B cell (primary cell): Measurements from ENCODE around the gene YIPF2. TPM values are rescaled to one million over a fixed set of nuclear protein-coding genes. Genes with fewer than 3 reads are reported as not detected.

ENCODE experiments used
- ATAC-seq: fragments of 200-7000 bp; cut with Tn5 transposase; one replicate; pipeline ENCODE4 v1.10.0; 2021; ENCODE audit warnings: low read depth, mild to moderate bottlenecking, moderate number of reproducible peaks, moderate library complexity
- CTCF ChIA-PET: fragments of 350-600 bp; sonication (Branson Sonifier 250); formaldehyde crosslinking; loops from one replicate; lab custom pipeline; 2021; ENCODE audit warnings: antibody characterized with exemption, inconsistent platforms; lab: Charles Lee
- POLR2A ChIA-PET: fragments of 350-600 bp; sonication (Branson Sonifier 250); formaldehyde crosslinking; loops from one replicate; lab custom pipeline; 2021; ENCODE audit warnings: antibody characterized with exemption; lab: Charles Lee
- DNase-seq: peaks from one replicate; pipeline ENCODE4 v3.0.0; 2013
- H2AFZ ChIP-seq: 2 replicates; pipeline ENCODE4 v1.6.1; 2012; ENCODE audit warnings: mild to moderate bottlenecking, low read depth, low read length; ENCODE audit not compliant: insufficient read depth, poor library complexity, severe bottlenecking
- H3K27ac ChIP-seq, 2 donors: 1 replicate in 1 of 2; 2 replicates in 1 of 2; pipeline ENCODE4 v1.5.1; 2012 to 2013; ENCODE audit warnings: low read length in 2 of 2, mild to moderate bottlenecking in 2 of 2, moderate library complexity in 1 of 2
- H3K27me3 ChIP-seq, 4 experiments: fragments of 200-600 bp in 1 of 4; sonication (generic) in 1 of 4; replicated peaks in 1 of 4; 1 replicate in 2 of 4; 2 replicates in 2 of 4; pipeline versions ENCODE4 v1.6.1 to v1.7.0; 2013 to 2016; ENCODE audit warnings: low read length in 3 of 4, mild to moderate bottlenecking in 2 of 4, mixed read lengths in 1 of 4, moderate library complexity in 1 of 4; ENCODE audit not compliant: insufficient read depth in 4 of 4, control insufficient read depth in 3 of 4; ENCODE audit errors: control extremely low read depth in 1 of 4
- H3K36me3 ChIP-seq, 2 experiments: replicated peaks in 1 of 2; 1 replicate in 1 of 2; 2 replicates in 1 of 2; pipeline versions ENCODE4 v1.6.1 to v1.7.1; 2013; ENCODE audit warnings: low read length in 1 of 2; ENCODE audit not compliant: insufficient read depth in 2 of 2, control insufficient read depth in 1 of 2; ENCODE audit errors: control extremely low read depth in 1 of 2, extremely low read depth in 1 of 2
- H3K4me1 ChIP-seq, 2 donors: fragments of 200-600 bp in 1 of 2; sonication (generic) in 1 of 2; 1 replicate in 1 of 2; 2 replicates in 1 of 2; pipeline versions ENCODE4 v1.5.1 to v1.6.1; 2013 to 2017; ENCODE audit warnings: low read length in 2 of 2; ENCODE audit not compliant: control insufficient read depth in 2 of 2, insufficient read depth in 2 of 2
- H3K4me2 ChIP-seq: replicated peaks from 2 replicates; pipeline ENCODE3; 2012; ENCODE audit warnings: mild to moderate bottlenecking, low read depth, low read length; ENCODE audit not compliant: poor library complexity, severe bottlenecking
- H3K4me3 ChIP-seq, 5 experiments: fragments of 200-600 bp in 1 of 5; sonication (generic) in 1 of 5; 1 replicate in 3 of 5; 2 replicates in 2 of 5; pipeline versions ENCODE4 v1.5.1 to v1.7.0; 2011 to 2016; ENCODE audit warnings: low read length in 4 of 5, mild to moderate bottlenecking in 4 of 5, low read depth in 2 of 5, control low read depth in 1 of 5, moderate library complexity in 1 of 5; ENCODE audit not compliant: insufficient read depth in 1 of 5; ENCODE audit errors: control extremely low read depth in 1 of 5, extremely low read depth in 1 of 5
- H3K79me2 ChIP-seq: fragments of 200-600 bp; sonication (generic); one replicate; pipeline ENCODE4 v1.6.0; 2016; ENCODE audit warnings: low read length; ENCODE audit not compliant: control insufficient read depth, insufficient read depth
- H3K9ac ChIP-seq: fragments of 200-600 bp; sonication (generic); 2 replicates; pipeline ENCODE4 v1.6.1; 2017; ENCODE audit warnings: mild to moderate bottlenecking, low read length, moderate library complexity
- H3K9me3 ChIP-seq, 3 donors: one replicate each; pipeline versions ENCODE4 v1.6.1 to v1.7.1; 2013; ENCODE audit warnings: low read length in 2 of 3; ENCODE audit not compliant: control insufficient read depth in 2 of 3, insufficient read depth in 1 of 3; ENCODE audit errors: control extremely low read depth in 1 of 3
- H4K20me1 ChIP-seq: 2 replicates; pipeline ENCODE4 v1.6.0; 2012; ENCODE audit warnings: mild to moderate bottlenecking, low read length; ENCODE audit not compliant: insufficient read depth, control insufficient read depth, poor library complexity, severe bottlenecking
- H3K27ac Mint-ChIP-seq: one replicate; pipeline ENCODE4 v1.8.0; 2021; ENCODE audit warnings: mixed read lengths
- H3K27me3 Mint-ChIP-seq: one replicate; pipeline ENCODE4 v1.8.0; 2021; ENCODE audit warnings: mixed read lengths
- H3K4me1 Mint-ChIP-seq: one replicate; pipeline ENCODE4 v1.8.0; 2021; ENCODE audit warnings: mixed read lengths
- H3K4me3 Mint-ChIP-seq: one replicate; pipeline ENCODE4 v1.8.0; 2021; ENCODE audit warnings: mixed read lengths
- H3K9me3 Mint-ChIP-seq: one replicate; pipeline ENCODE4 v1.8.0; 2022; ENCODE audit warnings: mixed read lengths; ENCODE audit not compliant: insufficient read depth
- CTCF ChIP-seq: fragments of 200-600 bp; IDR thresholded peaks from one replicate; pipeline ENCODE4 v1.8.0; 2022; ENCODE audit warnings: antibody characterized with exemption, mild to moderate bottlenecking
- EZH2 ChIP-seq: IDR thresholded peaks from 2 replicates; pipeline ENCODE4 v1.6.1; 2012; ENCODE audit warnings: borderline replicate concordance, low read depth, mild to moderate bottlenecking, moderate library complexity, low read length; ENCODE audit not compliant: insufficient read depth, poor library complexity, severe bottlenecking
- WGBS: methylation state at CpG from one replicate; pipeline ENCODE4 v1.1.5; 2013; ENCODE audit warnings: missing lambda C conversion rate; ENCODE audit not compliant: insufficient coverage; 5-methylcytosine and 5-hydroxymethylcytosine counted together
- intact Hi-C: fragments of 100-400 bp; cut with micrococcal nuclease; formaldehyde crosslinking; loops from one replicate; pipeline ENCODE4 v1.10.0; 2022
- polyA plus RNA-seq: library from polyadenylated mRNA; depleted of rRNA; stranded (reverse); fragments of >200 nt; gene quantifications from 2 replicates; pipeline ENCODE4 v1.2.3, GENCODE V29; 2012
- total RNA-seq, 2 donors: library from RNA; stranded (reverse); fragments of 120-200 nt in 1 of 2; gene quantifications; 1 replicate in 1 of 2; 2 replicates in 1 of 2; pipeline versions ENCODE4 v1.2.3 to v1.2.4, GENCODE V29; 2013 to 2022

The YIPF2 gene
- total and polyA plus RNA-seq, 2 donors (not counting 1 experiment from before 2014, with no cell fraction given) = 19.8 to 34.8 TPM

- H3K27ac Mint-ChIP-seq = no peak overlapping the region
- WGBS = 94% methylated on average over 8 of the region's 19 CpGs
- no peak overlapping the region for H3K27ac ChIP-seq
- H3K36me3 ChIP-seq = peaks cover 0 to 4% of the 10 kb centered on the region in 2 experiments
- H3K4me2 ChIP-seq = no peak overlapping the region
- ChIA-PET CTCF (interaction anchor here (0.6 kb wide), 1 partner anchor 59 kb away, joined by 3 read pairs; no protein-coding TSS in a partner anchor), POLR2A (no interaction called here)
- H3K27me3 Mint-ChIP-seq = no peaks in the 10 kb centered on the region
- H3K79me2 ChIP-seq = peaks cover 91% of the 10 kb centered on the region
- ATAC-seq (no peak), DNase-seq (no peak)
- no peaks in the 10 kb centered on the region for H3K9me3 Mint-ChIP-seq
- TF ChIP-seq EZH2 (no peak), CTCF (no peak)
- no peaks in the 10 kb centered on the region for H3K9me3 ChIP-seq
- no peak overlapping the region for H2AFZ ChIP-seq
- H3K27me3 ChIP-seq = no peaks in the 10 kb centered on the region
- peaks cover 8 to 43% of the 10 kb centered on the region in 2 donors for H3K4me1 ChIP-seq
- intact Hi-C loops = no loop called here
- no peak overlapping the region for H3K9ac ChIP-seq
- H4K20me1 ChIP-seq = peaks cover 47% of the 10 kb centered on the region
- no peak overlapping the region for H3K4me3 Mint-ChIP-seq
- H3K4me3 ChIP-seq = no peak overlapping the region
- H3K4me1 Mint-ChIP-seq = peaks cover 27% of the 10 kb centered on the region
Observed at GRCh38 chr19:10976131-10976892, 47.9 kb upstream of the YIPF2 start.
